Measurements from ENCODE around the gene TSTD1.
"Not testable (repeated sequence)": the region's sequence is repeated elsewhere in the genome, so short reads cannot be mapped to it uniquely, and the experiment has no call there.

DNA sequence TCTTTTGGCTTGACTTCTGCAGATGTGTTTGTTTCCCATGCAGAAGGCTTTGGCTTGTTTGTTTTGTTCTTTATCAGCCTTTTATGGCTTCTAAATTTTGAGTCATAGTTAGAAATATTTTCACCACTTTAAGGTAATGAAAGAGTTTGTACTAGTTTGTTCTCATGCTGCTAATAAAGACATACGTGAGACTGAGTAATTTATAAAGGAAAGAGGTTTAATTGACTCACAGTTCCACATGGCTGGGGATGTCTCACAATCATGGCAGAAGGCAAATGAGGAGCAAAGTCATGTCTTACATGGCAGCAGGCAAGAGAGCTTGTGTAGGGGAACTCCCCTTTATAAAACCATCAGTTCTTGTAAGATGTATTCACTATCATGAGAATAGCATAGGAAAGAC is 11.8 kb downstream of the TSTD1 start:
- TF ChIP-seq, protein P1, sequence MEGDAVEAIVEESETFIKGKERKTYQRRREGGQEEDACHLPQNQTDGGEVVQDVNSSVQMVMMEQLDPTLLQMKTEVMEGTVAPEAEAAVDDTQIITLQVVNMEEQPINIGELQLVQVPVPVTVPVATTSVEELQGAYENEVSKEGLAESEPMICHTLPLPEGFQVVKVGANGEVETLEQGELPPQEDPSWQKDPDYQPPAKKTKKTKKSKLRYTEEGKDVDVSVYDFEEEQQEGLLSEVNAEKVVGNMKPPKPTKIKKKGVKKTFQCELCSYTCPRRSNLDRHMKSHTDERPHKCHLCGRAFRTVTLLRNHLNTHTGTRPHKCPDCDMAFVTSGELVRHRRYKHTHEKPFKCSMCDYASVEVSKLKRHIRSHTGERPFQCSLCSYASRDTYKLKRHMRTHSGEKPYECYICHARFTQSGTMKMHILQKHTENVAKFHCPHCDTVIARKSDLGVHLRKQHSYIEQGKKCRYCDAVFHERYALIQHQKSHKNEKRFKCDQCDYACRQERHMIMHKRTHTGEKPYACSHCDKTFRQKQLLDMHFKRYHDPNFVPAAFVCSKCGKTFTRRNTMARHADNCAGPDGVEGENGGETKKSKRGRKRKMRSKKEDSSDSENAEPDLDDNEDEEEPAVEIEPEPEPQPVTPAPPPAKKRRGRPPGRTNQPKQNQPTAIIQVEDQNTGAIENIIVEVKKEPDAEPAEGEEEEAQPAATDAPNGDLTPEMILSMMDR (IDR thresholded peaks at IDR 0.05; ENCODE audit: insufficient read depth, low read depth, low read length), result not testable (repeated sequence)
- TF ChIP-seq EZH2 (IDR thresholded peaks at IDR 0.05; ENCODE audit: insufficient read depth, low read length), result not testable (repeated sequence)
